Muscle of leg (tissue), 11 donors: ENCODE results near the gene NCKAP5. TPM values are rescaled to one million over a fixed set of nuclear protein-coding genes. Genes with fewer than 3 reads are reported as not detected.
A peak's percentile ranks its signal among the peaks of the same experiment; 100 is the strongest.

Source experiments
- DNase-seq: peaks from one replicate; pipeline ENCODE4 v3.0.0; 2013
- H3K27ac ChIP-seq: one replicate; pipeline ENCODE4 v1.5.1; 2013; ENCODE audit warnings: mild to moderate bottlenecking, low read length, control low read depth
- H3K27me3 ChIP-seq: one replicate; pipeline ENCODE4 v1.6.1; 2013; ENCODE audit warnings: low read length; ENCODE audit not compliant: control insufficient read depth, insufficient read depth
- H3K36me3 ChIP-seq: one replicate; pipeline ENCODE4 v1.6.1; 2013; ENCODE audit warnings: low read length; ENCODE audit not compliant: control insufficient read depth, insufficient read depth
- H3K4me1 ChIP-seq: one replicate; pipeline ENCODE4 v1.6.1; 2013; ENCODE audit warnings: low read length; ENCODE audit not compliant: control insufficient read depth, insufficient read depth
- H3K4me3 ChIP-seq: one replicate; pipeline ENCODE4 v1.5.1; 2013; ENCODE audit warnings: low read length, control low read depth
- H3K9me3 ChIP-seq: replicated peaks from 2 replicates; pipeline ENCODE4 v1.6.1; 2013; ENCODE audit warnings: low read depth, low read length; ENCODE audit not compliant: control insufficient read depth
- WGBS: methylation state at CpG from one replicate; pipeline ENCODE4 v1.1.5; 2013; ENCODE audit warnings: missing lambda C conversion rate; ENCODE audit not compliant: insufficient coverage; 5-methylcytosine and 5-hydroxymethylcytosine counted together
- polyA plus RNA-seq, 8 donors: library from polyadenylated mRNA; unstranded; fragments of 120-200 nt; gene quantifications; one replicate each; pipeline versions ENCODE4 v1.2.1 to v1.2.3, GENCODE V29; 2013; ENCODE audit warnings: inconsistent platforms in 1 of 8, low replicate concordance in 1 of 8; ENCODE audit not compliant: insufficient read length in 8 of 8, insufficient read depth in 1 of 8
- total RNA-seq: library from RNA; stranded (reverse); fragments of 120-200 nt; gene quantifications from one replicate; pipeline ENCODE4 v1.2.4, GENCODE V29; 2013

The NCKAP5 gene
- total and polyA plus RNA-seq, 9 donors, result 3.7 to 8.9 (median 5.0) TPM

DNA sequence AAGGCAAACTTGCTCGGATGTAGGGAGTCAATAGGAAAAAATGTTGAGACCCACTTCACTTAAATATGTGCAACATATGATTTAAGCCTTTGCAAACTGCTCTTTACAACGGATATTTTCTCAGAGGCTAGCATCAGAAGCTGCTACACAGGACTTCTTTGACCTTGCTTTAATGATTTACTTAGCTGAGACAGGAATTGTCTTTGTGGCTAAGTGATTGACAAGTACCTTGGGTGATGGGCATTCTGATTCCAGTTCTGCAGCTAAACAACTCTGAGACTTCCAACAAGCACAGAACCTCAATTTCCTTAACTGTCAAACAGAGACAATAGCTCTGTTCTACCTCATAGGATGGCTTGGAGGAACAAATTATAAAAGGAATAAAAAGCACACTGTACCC, 150.2 kb downstream of the NCKAP5 start:
- Histone ChIP-seq H3K9me3 (no peaks in the 10 kb centered on the region), H3K36me3 (no peaks in the 10 kb centered on the region), H3K27me3 (no peaks in the 10 kb centered on the region), H3K4me3 (no peak overlapping the region), H3K4me1 (peaks cover 16% of the 10 kb centered on the region), H3K27ac (no peak overlapping the region)
- DNase-seq, result no peak
- no CpG with 5 or more reads among the region's 2 CpGs for WGBS

DNA sequence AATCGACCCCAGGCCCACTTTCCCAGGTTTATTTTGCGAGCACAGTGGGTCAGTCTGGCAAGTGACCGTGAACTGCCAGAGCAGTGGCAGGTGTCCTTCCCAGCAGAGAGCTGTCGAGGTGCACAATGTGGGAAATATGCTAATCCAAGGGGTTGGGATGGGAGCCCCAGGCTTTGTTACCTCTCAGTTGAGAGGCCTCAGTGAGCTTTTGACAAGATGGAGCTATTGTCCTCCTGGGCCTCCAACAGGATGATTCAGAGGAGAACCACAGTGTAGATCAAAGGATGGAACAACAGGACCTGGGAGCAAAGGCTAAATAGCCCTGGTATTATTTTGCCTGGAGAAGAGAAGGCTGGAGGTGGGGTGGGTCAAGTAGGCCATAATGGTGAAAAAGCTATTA, 150.8 kb downstream of the NCKAP5 start:
- Histone ChIP-seq H3K36me3 (no peaks in the 10 kb centered on the region), H3K27ac (no peak overlapping the region), H3K27me3 (no peaks in the 10 kb centered on the region), H3K4me3 (no peak overlapping the region), H3K9me3 (no peaks in the 10 kb centered on the region), H3K4me1 (peaks cover 16% of the 10 kb centered on the region)
- WGBS, result 80% methylated on average over 4 of the region's 4 CpGs
- no peak for DNase-seq

DNA sequence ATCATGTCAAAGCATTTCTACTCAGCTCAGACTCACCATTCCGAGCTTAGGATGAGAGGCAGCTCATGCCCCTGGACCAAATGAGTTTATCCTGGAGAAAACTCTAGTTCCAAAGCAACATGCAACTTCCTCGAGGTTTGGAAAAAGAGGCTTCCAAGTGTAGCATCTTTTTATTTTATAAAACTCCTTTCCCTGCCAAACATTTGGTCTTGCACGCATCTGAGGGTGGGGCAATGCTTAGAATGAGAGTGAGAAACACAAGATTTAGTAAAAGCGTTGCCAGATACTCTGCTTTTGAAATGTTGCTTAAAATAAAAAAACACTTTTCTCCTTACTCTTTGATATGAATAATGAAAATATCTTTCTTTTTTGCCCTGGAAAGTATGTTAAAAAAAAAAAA, 151.5 kb downstream of the NCKAP5 start:
- peaks cover 16% of the 10 kb centered on the region for H3K4me1 ChIP-seq
- WGBS, result 40% methylated on average over 1 of the region's 4 CpGs
- peak; percentile 89 for DNase-seq
- H3K27ac ChIP-seq, result no peak overlapping the region
- no peak overlapping the region for H3K4me3 ChIP-seq
- no peaks in the 10 kb centered on the region for H3K9me3 ChIP-seq
- H3K27me3 ChIP-seq, result no peaks in the 10 kb centered on the region
- no peaks in the 10 kb centered on the region for H3K36me3 ChIP-seq

DNA sequence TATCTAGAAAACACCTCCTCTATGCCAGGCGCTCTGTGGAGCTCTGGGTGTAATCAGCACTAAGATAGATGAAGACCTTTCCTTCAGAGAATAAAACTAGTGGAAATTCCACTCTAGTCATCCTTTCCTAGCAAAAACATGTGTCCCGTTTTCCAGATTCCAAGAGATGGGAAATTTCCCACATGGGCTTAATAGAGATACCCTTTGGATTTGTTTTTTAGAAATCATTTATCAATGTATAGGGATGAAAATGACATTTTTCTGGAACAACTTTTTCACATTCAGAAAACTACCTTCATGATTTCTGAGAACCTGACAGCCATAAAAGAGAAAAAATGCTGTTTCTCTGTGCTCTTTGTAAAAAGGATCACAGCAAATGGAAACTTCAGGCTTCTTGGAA, 152.1 kb downstream of the NCKAP5 start:
- Histone ChIP-seq H3K27ac (no peak overlapping the region), H3K9me3 (no peaks in the 10 kb centered on the region), H3K4me1 (peaks cover 16% of the 10 kb centered on the region), H3K27me3 (no peaks in the 10 kb centered on the region), H3K4me3 (no peak overlapping the region), H3K36me3 (no peaks in the 10 kb centered on the region)
- peak; percentile 59 for DNase-seq
- WGBS, result no CpG with 5 or more reads among the region's 2 CpGs

DNA sequence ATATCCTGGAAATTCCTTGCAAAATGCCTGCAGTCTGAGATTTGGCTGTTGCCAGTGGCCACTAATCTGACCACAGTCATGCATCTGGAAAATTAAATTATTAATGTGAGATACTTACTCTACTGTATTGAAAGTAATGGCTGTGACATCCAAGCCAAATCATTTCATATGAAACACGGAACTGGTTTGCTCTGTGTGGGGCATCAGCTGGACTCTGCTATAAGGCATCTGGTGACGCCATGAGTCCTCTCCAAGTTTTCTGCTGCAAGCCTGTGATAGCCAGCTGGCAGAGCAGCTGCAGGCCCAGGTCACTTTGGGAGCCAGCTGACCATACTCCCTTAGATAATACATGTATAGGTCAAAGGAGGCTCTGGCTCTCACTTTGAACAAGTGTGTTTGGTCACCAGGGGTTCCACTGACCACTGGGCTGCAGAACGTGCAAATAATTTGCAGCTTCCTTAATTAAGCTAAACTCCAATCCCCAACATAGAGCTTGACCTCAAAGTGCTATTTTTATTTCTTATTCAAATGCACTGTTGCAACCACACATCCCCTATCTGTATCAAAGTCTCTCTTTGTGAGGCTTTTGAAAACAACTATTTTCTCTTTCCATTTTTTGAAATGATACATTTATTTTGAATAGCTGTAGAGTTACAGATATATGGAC, 152.9 kb downstream of the NCKAP5 start:
- 67% methylated on average over 1 of the region's 3 CpGs for WGBS

DNA sequence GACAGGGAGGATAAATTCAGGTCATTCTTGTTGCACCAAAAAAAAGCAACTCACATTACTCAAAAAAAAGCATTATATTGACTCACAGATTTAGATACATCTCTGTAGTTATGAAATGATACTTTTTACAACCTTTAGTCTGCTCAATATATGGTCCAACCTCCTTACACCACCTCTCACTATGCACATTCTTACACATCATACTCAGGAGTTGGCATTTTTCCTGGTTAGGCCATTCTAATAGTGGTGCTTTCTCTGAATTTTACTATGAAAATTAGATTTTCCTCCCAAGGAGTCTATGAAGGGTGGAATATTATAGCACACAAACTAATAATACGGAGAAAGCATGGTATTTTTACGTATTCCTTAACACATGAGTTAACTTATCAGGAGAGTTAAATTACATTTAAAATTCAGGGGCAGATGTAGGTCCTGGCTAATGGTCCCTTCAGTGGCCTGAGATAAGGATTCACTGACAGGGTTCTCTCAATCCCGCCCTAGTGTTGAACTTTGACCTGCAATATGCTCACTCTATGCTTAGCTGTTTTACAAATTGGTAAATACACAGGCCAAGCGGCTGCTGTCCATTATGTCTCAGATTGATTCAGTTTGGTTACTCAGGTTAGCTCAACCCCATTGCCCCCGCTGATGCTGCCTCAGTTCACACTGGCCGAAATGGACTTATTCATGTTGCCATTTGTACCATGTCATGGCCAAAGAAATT, 153.6 kb downstream of the NCKAP5 start:
- Histone ChIP-seq H3K36me3 (no peaks in the 10 kb centered on the region), H3K27ac (no peak overlapping the region), H3K4me1 (peaks cover 16% of the 10 kb centered on the region), H3K4me3 (no peak overlapping the region), H3K9me3 (no peaks in the 10 kb centered on the region), H3K27me3 (no peaks in the 10 kb centered on the region)
- WGBS, result 84% methylated on average over 4 of the region's 6 CpGs
- no peak for DNase-seq

More for the DNA sequence above, 152.9 kb downstream of the NCKAP5 start:
- H3K27ac ChIP-seq, result no peak overlapping the region
- peak; percentile 76 for DNase-seq
- H3K36me3 ChIP-seq, result no peaks in the 10 kb centered on the region
- peaks cover 16% of the 10 kb centered on the region for H3K4me1 ChIP-seq
- H3K27me3 ChIP-seq, result no peaks in the 10 kb centered on the region
- no peak overlapping the region for H3K4me3 ChIP-seq
- no peaks in the 10 kb centered on the region for H3K9me3 ChIP-seq

DNA sequence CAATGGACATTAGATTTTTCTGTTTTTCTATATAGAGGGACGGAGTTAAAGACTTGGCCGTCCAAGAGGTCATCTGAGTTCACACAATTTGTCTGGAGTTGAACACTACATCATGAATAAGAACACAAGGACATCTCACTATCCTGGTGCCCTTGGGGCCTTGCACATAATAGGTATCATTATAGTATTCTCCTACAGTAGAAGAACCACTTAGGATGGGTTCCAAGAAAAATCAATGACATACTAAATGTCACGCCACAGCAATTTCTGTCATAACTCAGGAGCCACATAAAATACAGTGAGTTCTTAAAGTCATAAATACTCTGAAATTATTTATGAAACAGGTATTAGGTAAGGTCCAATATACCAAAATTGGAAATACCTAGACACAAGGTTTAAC, 154.4 kb downstream of the NCKAP5 start:
- H3K9me3 ChIP-seq, result no peaks in the 10 kb centered on the region
- no peaks in the 10 kb centered on the region for H3K36me3 ChIP-seq
- no peaks in the 10 kb centered on the region for H3K27me3 ChIP-seq
- H3K4me3 ChIP-seq, result no peak overlapping the region
- H3K4me1 ChIP-seq, result peaks cover 16% of the 10 kb centered on the region
- no CpG with 5 or more reads among the region's 3 CpGs for WGBS
- H3K27ac ChIP-seq, result no peak overlapping the region
- DNase-seq, result no peak

DNA sequence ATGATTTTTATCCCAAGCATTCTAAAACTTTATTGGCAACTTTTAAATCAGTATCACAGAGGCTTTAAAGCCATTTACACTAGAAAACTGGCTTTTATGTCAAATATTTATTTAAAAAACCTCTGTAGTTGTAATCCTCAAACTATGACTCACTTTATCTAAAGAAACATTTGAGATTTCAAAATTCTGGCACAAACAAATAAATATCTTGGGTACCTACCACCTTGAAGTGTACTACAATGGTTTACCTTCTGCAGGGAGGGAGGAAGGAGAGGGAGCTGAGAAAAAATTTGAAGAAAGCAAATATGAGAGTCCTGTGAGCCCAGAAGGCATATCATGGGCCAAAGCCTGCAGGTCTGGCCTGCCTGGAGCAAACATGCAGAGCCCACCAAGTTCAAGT, 155.6 kb downstream of the NCKAP5 start:
- H3K36me3 ChIP-seq, result no peaks in the 10 kb centered on the region
- H3K27me3 ChIP-seq, result no peaks in the 10 kb centered on the region
- no peak for DNase-seq
- no peak overlapping the region for H3K4me3 ChIP-seq
- H3K27ac ChIP-seq, result no peak overlapping the region
- no peaks in the 10 kb centered on the region for H3K9me3 ChIP-seq
- H3K4me1 ChIP-seq, result peaks cover 16% of the 10 kb centered on the region

DNA sequence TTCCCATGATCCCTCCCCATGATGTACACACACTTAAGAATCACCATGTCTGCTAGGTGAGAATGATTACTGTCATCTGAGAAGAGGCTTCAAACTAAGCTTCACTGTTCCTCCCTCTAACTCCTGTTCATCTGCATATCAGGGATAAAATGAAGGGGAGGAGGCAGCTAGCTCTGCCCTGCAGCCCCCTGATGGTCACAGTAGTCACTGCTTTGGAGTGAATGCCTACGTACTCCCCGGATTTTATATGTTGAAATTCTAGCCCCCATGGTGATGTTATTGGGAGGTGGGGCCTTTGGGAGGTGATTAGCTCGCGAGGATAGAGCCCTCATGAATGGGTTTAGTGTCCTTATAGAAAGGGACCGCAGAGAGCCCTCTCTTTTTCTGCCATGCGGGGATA, 156.4 kb downstream of the NCKAP5 start:
- Histone ChIP-seq H3K27ac (no peak overlapping the region), H3K36me3 (no peaks in the 10 kb centered on the region), H3K9me3 (no peaks in the 10 kb centered on the region), H3K4me3 (no peak overlapping the region), H3K4me1 (peaks cover 12% of the 10 kb centered on the region), H3K27me3 (no peaks in the 10 kb centered on the region)
- no peak for DNase-seq
- 65% methylated on average over 6 of the region's 6 CpGs for WGBS

DNA sequence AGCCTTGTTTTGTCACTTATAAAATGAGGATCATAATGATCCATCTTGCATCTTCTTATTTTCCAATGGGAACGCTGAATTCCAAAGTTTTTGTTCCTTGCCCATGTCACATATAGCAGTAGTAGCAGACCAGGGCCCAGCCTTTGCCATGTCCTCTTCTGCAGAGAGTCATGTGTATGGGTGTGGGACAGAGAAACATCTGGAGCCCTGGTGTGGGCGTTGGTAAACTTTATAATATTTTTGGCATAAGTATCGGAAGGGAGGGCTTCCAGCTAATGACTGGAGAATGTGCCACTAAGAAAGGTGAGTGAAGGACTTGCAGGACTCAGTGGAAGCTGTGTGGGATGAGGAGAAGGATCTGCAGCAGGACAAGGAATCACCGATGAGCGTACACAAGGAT, 157.2 kb downstream of the NCKAP5 start:
- 90% methylated on average over 3 of the region's 5 CpGs for WGBS
- no peak overlapping the region for H3K27ac ChIP-seq
- DNase-seq, result no peak

More for the DNA sequence above, 157.2 kb downstream of the NCKAP5 start:
- H3K4me3 ChIP-seq, result no peak overlapping the region
- peaks cover 9% of the 10 kb centered on the region for H3K4me1 ChIP-seq
- no peaks in the 10 kb centered on the region for H3K9me3 ChIP-seq
- no peaks in the 10 kb centered on the region for H3K36me3 ChIP-seq
- H3K27me3 ChIP-seq, result no peaks in the 10 kb centered on the region
